ENCODE results near the gene PGM3. TPM values are rescaled to one million over a fixed set of nuclear protein-coding genes. Genes with fewer than 3 reads are reported as not detected.
A peak's percentile ranks its signal among the peaks of the same experiment; 100 is the strongest.

PGM3 gene
- polyA plus RNA-seq, 10 donors: 31.2 to 53.2 (median 39.9) TPM

- DNase-seq: no peak
Measured at GRCh38 chr6:83188501-83188900, 4.6 kb downstream of the PGM3 start.

GRCh38 chr6:83185096-83185495 is 8.0 kb downstream of the PGM3 start:
- DNase-seq: no peak

- peak in 1 of 3 donors; percentile 66 for DNase-seq
Measured at GRCh38 chr6:83183082-83183828, 9.8 kb downstream of the PGM3 start.

GRCh38 chr6:83182114-83182513 is 11.0 kb downstream of the PGM3 start:
- DNase-seq: no peak

- DNase-seq: no peak
Measured at GRCh38 chr6:83180426-83180950, 12.6 kb downstream of the PGM3 start.

DNA sequence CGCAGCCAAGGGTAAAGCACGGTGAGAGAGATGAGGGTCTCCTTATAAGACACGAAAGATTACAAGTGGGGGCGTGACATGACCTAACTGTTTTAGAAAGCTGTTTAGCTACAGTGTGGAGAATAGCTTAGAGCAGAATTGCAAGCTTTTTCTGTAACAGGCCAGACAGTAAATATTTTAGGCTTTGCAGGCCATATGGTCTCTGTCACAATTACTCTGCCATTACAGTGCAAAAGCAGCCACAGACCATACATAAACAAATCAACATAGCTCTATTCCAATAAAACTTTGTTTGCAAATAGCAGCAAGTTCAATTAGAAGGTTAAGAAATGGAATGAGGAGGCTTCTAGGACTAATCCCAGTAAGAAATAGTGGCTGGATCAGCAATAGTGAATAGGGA is 16.8 kb downstream of the PGM3 start:
- no peak for DNase-seq

- DNase-seq: peak in 2 of 3 donors; percentile 12 to 14
Measured at GRCh38 chr6:83169511-83169910, 23.6 kb downstream of the PGM3 start.

GRCh38 chr6:83169106-83169505 is 24.0 kb downstream of the PGM3 start:
- DNase-seq: peak in 1 of 3 donors; percentile 16

GRCh38 chr6:83168556-83168955 is 24.5 kb downstream of the PGM3 start:
- no peak for DNase-seq

- no peak for DNase-seq
Measured at GRCh38 chr6:83167726-83168278, 25.3 kb downstream of the PGM3 start.

GRCh38 chr6:83160167-83160566 is 32.9 kb downstream of the PGM3 start:
- no peak for DNase-seq

GRCh38 chr6:83155794-83156193 is 37.3 kb downstream of the PGM3 start:
- no peak for DNase-seq

- DNase-seq: no peak
Measured at GRCh38 chr6:83153883-83154521, 39.1 kb downstream of the PGM3 start.

DNA sequence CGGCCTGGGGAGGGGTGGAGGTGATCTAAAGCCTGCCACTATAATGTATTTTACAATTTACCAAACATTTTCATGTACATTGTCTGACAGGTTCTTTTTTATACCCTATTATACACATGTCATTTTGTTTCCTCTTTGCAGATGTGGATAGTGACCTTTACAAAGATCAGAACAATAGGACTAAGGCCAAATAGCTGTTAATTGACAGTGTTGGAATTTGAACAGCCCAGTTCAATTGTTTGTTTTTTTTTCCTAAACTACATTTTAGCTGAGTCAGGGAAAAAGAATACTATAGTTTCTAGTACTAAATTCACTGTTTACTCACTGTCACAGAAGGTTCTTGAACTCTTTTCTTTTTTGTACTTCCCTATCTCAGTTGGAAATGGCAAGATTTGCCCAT is 40.2 kb downstream of the PGM3 start:
- no peak for DNase-seq

DNA sequence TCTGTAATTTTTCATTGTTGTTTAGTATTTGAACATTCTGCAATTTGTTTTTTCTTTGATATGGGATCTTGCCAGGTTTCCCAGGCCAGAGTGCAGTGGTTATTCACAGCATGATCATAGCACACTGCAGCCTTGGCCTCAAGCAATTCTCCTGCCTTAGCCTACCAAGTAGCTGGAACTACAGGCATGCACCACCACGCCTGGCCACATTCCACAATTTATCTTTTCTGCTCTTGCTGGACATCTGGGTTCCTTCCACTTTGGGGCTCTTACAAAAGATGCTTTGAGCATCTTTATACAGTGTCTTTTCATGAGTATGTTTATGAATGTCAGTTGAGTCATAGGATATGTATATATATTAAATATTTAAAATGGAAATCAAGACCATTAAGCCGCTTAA is 42.0 kb downstream of the PGM3 start:
- no peak for DNase-seq

- no peak for DNase-seq
Measured at GRCh38 chr6:83138758-83139157, 54.3 kb downstream of the PGM3 start.

- no peak for DNase-seq
Measured at GRCh38 chr6:83138118-83138722, 54.8 kb downstream of the PGM3 start.

- no peak for DNase-seq
Measured at GRCh38 chr6:83132121-83132520, 60.9 kb downstream of the PGM3 start.

DNA sequence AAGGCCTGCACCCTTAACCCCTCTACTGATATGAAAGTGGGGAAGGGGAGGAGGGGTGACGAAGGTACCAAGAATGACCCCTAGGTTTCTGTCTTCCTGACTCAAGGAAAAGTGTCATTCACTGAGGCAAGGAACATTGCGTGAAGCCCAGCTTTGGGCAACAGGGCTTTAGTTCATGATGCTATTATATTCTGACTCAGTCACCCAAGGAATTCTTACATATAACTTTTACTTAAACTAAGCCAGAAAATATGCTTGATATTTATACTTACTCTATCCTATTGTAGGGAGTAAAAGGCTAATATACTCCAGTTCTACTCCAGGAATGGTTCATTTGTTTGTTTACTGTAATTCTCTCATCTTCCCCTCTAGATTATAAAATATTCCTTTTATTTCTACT is 65.1 kb downstream of the PGM3 start:
- DNase-seq: no peak

GRCh38 chr6:83127258-83127657 is 65.8 kb downstream of the PGM3 start:
- no peak for DNase-seq

DNA sequence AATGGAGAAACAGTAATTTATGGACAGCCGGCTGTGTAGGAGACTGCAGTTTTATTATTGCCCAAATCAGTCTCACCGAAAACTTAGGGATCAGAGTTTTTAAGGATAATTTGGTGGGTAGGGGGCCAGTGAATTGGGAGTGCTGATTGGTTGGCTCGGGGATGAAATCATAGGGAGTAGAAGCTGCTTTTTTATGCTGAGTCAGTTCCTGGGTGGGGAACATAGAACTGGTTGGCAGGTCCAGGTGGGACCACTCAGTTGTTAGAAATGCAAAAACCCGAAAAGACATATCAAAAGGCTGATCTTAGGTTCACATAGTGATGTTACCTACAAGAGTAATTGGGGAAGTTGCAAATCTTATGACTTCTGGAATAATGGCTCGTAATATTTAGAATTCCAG is 66.3 kb downstream of the PGM3 start:
- no peak for DNase-seq

DNA sequence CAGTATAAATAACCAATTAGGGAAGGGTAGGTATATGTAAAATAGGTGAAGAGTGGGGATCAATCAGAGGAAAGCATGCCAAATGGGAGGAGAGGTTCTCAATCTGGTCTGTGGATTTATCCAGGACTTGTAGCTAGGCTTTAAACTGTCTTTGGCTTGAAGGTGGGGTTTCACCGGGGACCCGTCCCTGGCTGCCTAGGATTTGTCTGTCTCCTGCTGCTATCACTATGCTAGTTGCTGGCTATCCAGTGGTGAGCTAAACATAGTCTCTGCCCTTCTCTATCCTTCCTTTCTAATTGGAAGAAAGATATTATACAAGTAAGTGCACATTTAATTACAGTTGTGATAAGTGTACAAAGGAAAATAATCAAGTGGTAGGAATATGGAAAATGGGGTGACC is 66.8 kb downstream of the PGM3 start:
- no peak for DNase-seq

- DNase-seq: no peak
Measured at GRCh38 chr6:83125425-83125824, 67.6 kb downstream of the PGM3 start.

All from muscle of back (tissue), 11 donors.